H9 (cell line): ENCODE data around the gene TJP2. TPM values are rescaled to one million over a fixed set of nuclear protein-coding genes. Genes with fewer than 3 reads are reported as not detected.

Experiments
- DNase-seq: peaks from one replicate; pipeline ENCODE4 v3.0.0-alpha.2; 2017
- H2AFZ ChIP-seq: one replicate; pipeline ENCODE4 v1.6.1; 2013; ENCODE audit warnings: mild to moderate bottlenecking, low read length, control low read depth, moderate library complexity
- H2AK5ac ChIP-seq: 2 replicates; pipeline ENCODE4 v1.6.1; 2013; ENCODE audit warnings: low read length, control low read depth, mixed read lengths; ENCODE audit not compliant: insufficient read length
- H2BK120ac ChIP-seq: one replicate; pipeline ENCODE4 v1.6.1; 2013; ENCODE audit warnings: low read depth, mild to moderate bottlenecking, low read length, control low read depth, inconsistent platforms; ENCODE audit not compliant: poor library complexity, severe bottlenecking
- H2BK12ac ChIP-seq: 2 replicates; pipeline ENCODE4 v1.6.1; 2013; ENCODE audit warnings: low read length, control low read depth, mixed read lengths, low read depth; ENCODE audit not compliant: insufficient read length
- H2BK15ac ChIP-seq: 2 replicates; pipeline ENCODE4 v1.6.1; 2013; ENCODE audit warnings: low read depth, low read length, control low read depth
- H2BK20ac ChIP-seq: one replicate; pipeline ENCODE4 v1.6.1; 2013; ENCODE audit warnings: low read depth, mild to moderate bottlenecking, low read length, control low read depth, inconsistent platforms; ENCODE audit not compliant: poor library complexity, severe bottlenecking
- H2BK5ac ChIP-seq: 2 replicates; pipeline ENCODE4 v1.6.1; 2013; ENCODE audit warnings: low read length, control low read depth, mixed read lengths; ENCODE audit not compliant: insufficient read length
- H3K14ac ChIP-seq: 2 replicates; pipeline ENCODE4 v1.6.1; 2013; ENCODE audit warnings: low read length, control low read depth; ENCODE audit not compliant: insufficient read depth
- H3K18ac ChIP-seq: 2 replicates; pipeline ENCODE4 v1.6.1; 2013; ENCODE audit warnings: low read depth, mild to moderate bottlenecking, mixed read lengths, low read length, control low read depth; ENCODE audit not compliant: insufficient read length
- H3K23ac ChIP-seq: 2 replicates; pipeline ENCODE4 v1.6.1; 2013; ENCODE audit warnings: low read length, control low read depth, mixed read lengths, low read depth; ENCODE audit not compliant: insufficient read length
- H3K23me2 ChIP-seq: 2 replicates; pipeline ENCODE4 v1.6.1; 2013; ENCODE audit warnings: low read depth, mild to moderate bottlenecking, mixed read lengths, low read length, control low read depth; ENCODE audit not compliant: insufficient read length, poor library complexity, severe bottlenecking
- H3K27ac ChIP-seq: 2 replicates; pipeline ENCODE4 v1.5.1; 2013; ENCODE audit warnings: low read length, control low read depth, mixed read lengths, low read depth; ENCODE audit not compliant: insufficient read length
- H3K27me3 ChIP-seq: 2 replicates; pipeline ENCODE4 v1.6.1; 2013; ENCODE audit warnings: low read length, control low read depth, inconsistent platforms; ENCODE audit not compliant: insufficient read depth
- H3K4ac ChIP-seq: 2 replicates; pipeline ENCODE4 v1.6.1; 2013; ENCODE audit warnings: low read depth, mild to moderate bottlenecking, control low read depth, inconsistent platforms, low read length, moderate library complexity
- H3K4me1 ChIP-seq: 2 replicates; pipeline ENCODE4 v1.6.1; 2013; ENCODE audit warnings: low read length, control low read depth, inconsistent platforms; ENCODE audit not compliant: insufficient read depth
- H3K4me2 ChIP-seq: 2 replicates; pipeline ENCODE4 v1.6.1; 2013; ENCODE audit warnings: low read length, control low read depth, mixed read lengths; ENCODE audit not compliant: insufficient read length, insufficient read depth
- H3K56ac ChIP-seq: 2 replicates; pipeline ENCODE4 v1.6.1; 2013; ENCODE audit warnings: low read depth, mild to moderate bottlenecking, mixed read lengths, low read length, control low read depth; ENCODE audit not compliant: insufficient read length
- H3K79me1 ChIP-seq: 2 replicates; pipeline ENCODE4 v1.6.1; 2013; ENCODE audit warnings: low read depth, mild to moderate bottlenecking, moderate library complexity, low read length, control low read depth, inconsistent platforms; ENCODE audit not compliant: insufficient read depth, poor library complexity, severe bottlenecking
- H3K79me2 ChIP-seq: 2 replicates; pipeline ENCODE4 v1.6.1; 2013; ENCODE audit warnings: low read length, control low read depth, inconsistent platforms; ENCODE audit not compliant: insufficient read depth
- H3K9ac ChIP-seq: 2 replicates; pipeline ENCODE4 v1.6.1; 2013; ENCODE audit warnings: low read length, control low read depth, mixed read lengths; ENCODE audit not compliant: insufficient read length; ENCODE audit errors: extremely low read depth
- H3K9me3 ChIP-seq: one replicate; pipeline ENCODE4 v1.6.1; 2013; ENCODE audit warnings: low read depth, low read length, inconsistent platforms; ENCODE audit not compliant: control insufficient read depth
- H3T11ph ChIP-seq: one replicate; pipeline ENCODE4 v1.6.1; 2013; ENCODE audit warnings: mild to moderate bottlenecking, low read length, control low read depth, inconsistent platforms
- H4K20me1 ChIP-seq: one replicate; pipeline ENCODE4 v1.6.1; 2013; ENCODE audit not compliant: control insufficient read depth, insufficient read length, insufficient read depth
- H4K5ac ChIP-seq: 2 replicates; pipeline ENCODE4 v1.6.1; 2013; ENCODE audit warnings: low read depth, mild to moderate bottlenecking, mixed read lengths, low read length, control low read depth; ENCODE audit not compliant: insufficient read length
- H4K8ac ChIP-seq: replicated peaks from 2 replicates; pipeline ENCODE4 v1.6.1; 2013; ENCODE audit warnings: low read length, control low read depth, mixed read lengths, low read depth; ENCODE audit not compliant: insufficient read length
- H4K91ac ChIP-seq: 2 replicates; pipeline ENCODE4 v1.6.1; 2013; ENCODE audit warnings: low read depth, mild to moderate bottlenecking, moderate library complexity, mixed read lengths, low read length, control low read depth; ENCODE audit not compliant: insufficient read length
- H3K27ac Mint-ChIP-seq, 3 experiments: 2 replicates in 2 of 3; 3 replicates in 1 of 3; pipeline ENCODE4 v1.8.0; 2020 to 2021; ENCODE audit warnings: mixed read lengths in 3 of 3, mild to moderate bottlenecking in 1 of 3, moderate library complexity in 1 of 3
- H3K27me3 Mint-ChIP-seq: 2 replicates; pipeline ENCODE4 v1.8.0; 2021; ENCODE audit warnings: low read depth, mild to moderate bottlenecking, moderate library complexity, mixed read lengths
- H3K36me3 Mint-ChIP-seq, 3 experiments: 2 replicates in 2 of 3; 3 replicates in 1 of 3; pipeline ENCODE4 v1.8.0; 2020 to 2021; ENCODE audit warnings: low read depth in 3 of 3, mixed read lengths in 3 of 3; ENCODE audit not compliant: insufficient read depth in 1 of 3
- H3K4me1 Mint-ChIP-seq, 2 experiments: 2 replicates each; pipeline ENCODE4 v1.8.0; 2020; ENCODE audit warnings: mixed read lengths in 2 of 2
- H3K4me3 Mint-ChIP-seq, 2 experiments: 2 replicates in 1 of 2; 3 replicates in 1 of 2; pipeline ENCODE4 v1.8.0; 2020 to 2021; ENCODE audit warnings: mild to moderate bottlenecking in 2 of 2, mixed read lengths in 2 of 2, moderate library complexity in 1 of 2
- H3K9me3 Mint-ChIP-seq, 2 experiments: 2 replicates in 1 of 2; 3 replicates in 1 of 2; pipeline ENCODE4 v1.8.0; 2020; ENCODE audit warnings: mild to moderate bottlenecking in 2 of 2, mixed read lengths in 2 of 2, moderate library complexity in 1 of 2
- CTCF ChIP-seq: fragments of 200-600 bp; sonication (generic); conservative IDR thresholded peaks from 3 replicates; pipeline ENCODE4 v1.8.0; 2021; ENCODE audit warnings: antibody characterized with exemption, mild to moderate bottlenecking
- WGBS: extraction: QIAGEN DNeasy Blood & Tissue Kit; methylation state at CpG from one replicate; pipeline ENCODE4 v1.1.7; 2013; ENCODE audit warnings: missing lambda C conversion rate, low lambda C conversion rate, mixed read lengths; ENCODE audit not compliant: insufficient read length; ENCODE audit errors: extremely low coverage; 5-methylcytosine and 5-hydroxymethylcytosine counted together
- total RNA-seq: library from RNA; stranded (reverse); gene quantifications from 2 replicates; pipeline ENCODE4 v1.2.1, GENCODE V29; 2021

The TJP2 gene
- total RNA-seq, 1 experiment from 2014 or later, result 130 TPM

GRCh38 chr9:69130456-69131441 is 43.3 kb upstream of the TJP2 start:
- H3K27ac ChIP-seq, result no peak overlapping the region
- TF ChIP-seq CTCF, result no peak
- H3K14ac ChIP-seq, result no peak overlapping the region; the same call in 1 of the 2 replicates
- H3K4me1 ChIP-seq, result no peaks in the 10 kb centered on the region; the same call in 1 of the 2 replicates
- H4K20me1 ChIP-seq, result peaks cover 4% of the 10 kb centered on the region
- no peaks in the 10 kb centered on the region for H3K9me3 ChIP-seq
- no peak overlapping the region for H2AK5ac ChIP-seq
- no peak overlapping the region for H4K91ac ChIP-seq
- no peaks in the 10 kb centered on the region for H3K27me3 Mint-ChIP-seq
- WGBS, result no CpG with 5 or more reads among the region's 16 CpGs
- no peak overlapping the region for H2AFZ ChIP-seq
- H4K8ac ChIP-seq, result no peak overlapping the region
- no peaks in the 10 kb centered on the region for H3K23me2 ChIP-seq
- H3K4me1 Mint-ChIP-seq, result peaks cover 38 to 52% of the 10 kb centered on the region in 2 experiments
- H4K5ac ChIP-seq, result no peak overlapping the region
- no peak overlapping the region for H3K18ac ChIP-seq
- H2BK20ac ChIP-seq, result no peak overlapping the region
- no peak overlapping the region for H3K23ac ChIP-seq
- peak; percentile 24 for DNase-seq
- no peak overlapping the region for H2BK12ac ChIP-seq
- no peaks in the 10 kb centered on the region for H3K27me3 ChIP-seq
- H3K9me3 Mint-ChIP-seq, result no peaks in the 10 kb centered on the region
- no peak overlapping the region for H3K4me3 Mint-ChIP-seq
- H3K79me2 ChIP-seq, result peaks cover 45% of the 10 kb centered on the region; the same call in 1 of the 2 replicates
- H3K56ac ChIP-seq, result no peak overlapping the region
- H2BK15ac ChIP-seq, result no peak overlapping the region
- H2BK120ac ChIP-seq, result no peak overlapping the region
- H3K27ac Mint-ChIP-seq, result peak overlapping the region; percentile 15 to 67 (median 51); a peak in 3 of 7 replicates
- peaks cover 11 to 27% (median 19%) of the 10 kb centered on the region in 3 experiments for H3K36me3 Mint-ChIP-seq
- no peak overlapping the region for H3K4me2 ChIP-seq
- H2BK5ac ChIP-seq, result no peak overlapping the region
- H3T11ph ChIP-seq, result no peak overlapping the region
- peaks cover 10% of the 10 kb centered on the region for H3K79me1 ChIP-seq
- H3K9ac ChIP-seq, result no peak overlapping the region
- H3K4ac ChIP-seq, result no peak overlapping the region; the same call in 1 of the 2 replicates
